Activated CD8-positive, alpha-beta memory T cell treated with anti-CD3 and anti-CD28 coated beads, Interleukin-2, amount 10 ng/mL, durations not matched to agents 7 days and 5 days (primary cell): ENCODE data around the gene TAF5L. TPM values are rescaled to one million over a fixed set of nuclear protein-coding genes. Genes with fewer than 3 reads are reported as not detected.
"Not testable (repeated sequence)": the region's sequence is repeated elsewhere in the genome, so short reads cannot be mapped to it uniquely, and the experiment has no call there.

Experiments
- ATAC-seq: fragments of 150-1000 bp; cut with Tn5 transposase; one replicate; pipeline ENCODE4 v1.10.0; 2021; ENCODE audit warnings: moderate library complexity
- CTCF ChIA-PET: fragments of 350-600 bp; sonication (Branson Sonifier 250); formaldehyde crosslinking; loops from one replicate; lab custom pipeline; 2021; ENCODE audit warnings: antibody characterized with exemption; lab: Charles Lee
- DNase-seq: peaks from one replicate; pipeline ENCODE4 v3.0.0-alpha.2; 2020
- H3K27ac Mint-ChIP-seq: one replicate; pipeline ENCODE4 v1.8.0; 2021; ENCODE audit warnings: mild to moderate bottlenecking, mixed read lengths
- H3K27me3 Mint-ChIP-seq: one replicate; pipeline ENCODE4 v1.8.0; 2021; ENCODE audit warnings: mixed read lengths
- H3K36me3 Mint-ChIP-seq: one replicate; pipeline ENCODE4 v1.8.0; 2021; ENCODE audit warnings: mild to moderate bottlenecking, mixed read lengths
- H3K4me1 Mint-ChIP-seq: one replicate; pipeline ENCODE4 v1.8.0; 2021; ENCODE audit warnings: mixed read lengths
- H3K4me3 Mint-ChIP-seq: one replicate; pipeline ENCODE4 v1.8.0; 2021; ENCODE audit warnings: mild to moderate bottlenecking, moderate library complexity, mixed read lengths
- H3K9me3 Mint-ChIP-seq: one replicate; pipeline ENCODE4 v1.8.0; 2022; ENCODE audit warnings: low read depth, mixed read lengths
- total RNA-seq, 2 experiments: library from RNA; stranded (reverse); gene quantifications; one replicate each; pipeline ENCODE4 v1.2.3, GENCODE V29; 2021

The TAF5L gene
- total RNA-seq, 2 experiments from 2014 or later: 24.9 to 29.7 TPM

- H3K9me3 Mint-ChIP-seq: no peaks in the 10 kb centered on the region
- ATAC-seq (no peak), DNase-seq (no peak)
- CTCF ChIA-PET: no interaction called here
- peaks cover 39% of the 10 kb centered on the region for H3K36me3 Mint-ChIP-seq
- H3K4me1 Mint-ChIP-seq: peaks cover 8% of the 10 kb centered on the region
- H3K27ac Mint-ChIP-seq: no peak overlapping the region
- no peak overlapping the region for H3K4me3 Mint-ChIP-seq
- H3K27me3 Mint-ChIP-seq: no peaks in the 10 kb centered on the region
These were observed 10.1 kb upstream of the TAF5L start for GRCh38 chr1:229636042-229636441.

GRCh38 chr1:229631966-229632365 is 6.0 kb upstream of the TAF5L start:
- no peak for ATAC-seq
- Mint-ChIP-seq H3K36me3 (peaks cover 44% of the 10 kb centered on the region), H3K27me3 (no peaks in the 10 kb centered on the region), H3K4me3 (no peak overlapping the region), H3K4me1 (peaks cover 28% of the 10 kb centered on the region), H3K27ac (no peak overlapping the region), H3K9me3 (no peaks in the 10 kb centered on the region)
- CTCF ChIA-PET: interaction anchor here (1.0 kb wide), 1 partner anchor 370 kb away, joined by 3 read pairs; no protein-coding TSS in a partner anchor
- no peak for DNase-seq

GRCh38 chr1:229631148-229631547 is 5.2 kb upstream of the TAF5L start:
- DNase-seq: no peak
- no peak overlapping the region for H3K4me3 Mint-ChIP-seq
- no peaks in the 10 kb centered on the region for H3K9me3 Mint-ChIP-seq
- no peak overlapping the region for H3K27ac Mint-ChIP-seq
- no peak for ATAC-seq
- peaks cover 32% of the 10 kb centered on the region for H3K4me1 Mint-ChIP-seq
- CTCF ChIA-PET: no interaction called here
- H3K27me3 Mint-ChIP-seq: no peaks in the 10 kb centered on the region
- peaks cover 38% of the 10 kb centered on the region for H3K36me3 Mint-ChIP-seq

- no peak for DNase-seq
- H3K27me3 Mint-ChIP-seq: no peaks in the 10 kb centered on the region
- no peak for ATAC-seq
- no peaks in the 10 kb centered on the region for H3K9me3 Mint-ChIP-seq
- H3K4me3 Mint-ChIP-seq: no peak overlapping the region
- H3K27ac Mint-ChIP-seq: no peak overlapping the region
- CTCF ChIA-PET: interaction anchor here (1.5 kb wide), 1 partner anchor 965 kb away, joined by 4 read pairs; no protein-coding TSS in a partner anchor
- H3K36me3 Mint-ChIP-seq: peaks cover 25% of the 10 kb centered on the region
- peaks cover 39% of the 10 kb centered on the region for H3K4me1 Mint-ChIP-seq
These were observed 3.3 kb upstream of the TAF5L start for GRCh38 chr1:229629261-229629660.

GRCh38 chr1:229627003-229627402 is 1.1 kb upstream of the TAF5L start:
- H3K27me3 Mint-ChIP-seq: no peaks in the 10 kb centered on the region
- CTCF ChIA-PET: interaction anchor here (4.0 kb wide), 1 partner anchor 69 kb away, joined by 19 read pairs; the partner anchor contains the start of gene ABCB10
- peak overlapping the region; percentile 96 for H3K4me3 Mint-ChIP-seq
- H3K9me3 Mint-ChIP-seq: no peaks in the 10 kb centered on the region
- peak overlapping the region; percentile 95 for H3K27ac Mint-ChIP-seq
- peaks cover 23% of the 10 kb centered on the region for H3K36me3 Mint-ChIP-seq
- peaks cover 49% of the 10 kb centered on the region for H3K4me1 Mint-ChIP-seq
- DNase-seq (no peak), ATAC-seq (no peak)

GRCh38 chr1:229625071-229625914 is 629 bp downstream of the TAF5L start:
- Mint-ChIP-seq H3K4me3 (peak overlapping the region; percentile 88), H3K36me3 (peaks cover 20% of the 10 kb centered on the region), H3K9me3 (no peaks in the 10 kb centered on the region), H3K4me1 (peaks cover 46% of the 10 kb centered on the region), H3K27me3 (no peaks in the 10 kb centered on the region), H3K27ac (peak overlapping the region; percentile 89)
- peak; percentile 58 for DNase-seq
- CTCF ChIA-PET: interaction anchor here (0.6 to 4.0 kb wide), 3 partner anchors 10 to 67 kb away, joined by 3 to 19 read pairs (median 3); partner anchors contain the start of gene ABCB10
- ATAC-seq: peak; percentile 42

GRCh38 chr1:229624521-229625070 is 1.3 kb downstream of the TAF5L start:
- H3K4me1 Mint-ChIP-seq: peaks cover 49% of the 10 kb centered on the region
- H3K27me3 Mint-ChIP-seq: no peaks in the 10 kb centered on the region
- DNase-seq (no peak), ATAC-seq (no peak)
- CTCF ChIA-PET: interaction anchor here (1.0 to 4.0 kb wide), 2 partner anchors 10 to 66 kb away, joined by 3 to 19 read pairs; partner anchors contain the start of gene ABCB10
- no peaks in the 10 kb centered on the region for H3K9me3 Mint-ChIP-seq
- peak overlapping the region; percentile 88 for H3K4me3 Mint-ChIP-seq
- peaks cover 14% of the 10 kb centered on the region for H3K36me3 Mint-ChIP-seq
- H3K27ac Mint-ChIP-seq: peak overlapping the region; percentile 89

GRCh38 chr1:229623838-229624237 is 2.1 kb downstream of the TAF5L start:
- no peak overlapping the region for H3K27ac Mint-ChIP-seq
- H3K9me3 Mint-ChIP-seq: no peaks in the 10 kb centered on the region
- CTCF ChIA-PET: interaction anchor here (0.6 to 4.0 kb wide), 2 partner anchors 14 to 65 kb away, joined by 3 to 19 read pairs; partner anchors contain the start of gene ABCB10
- peaks cover 53% of the 10 kb centered on the region for H3K4me1 Mint-ChIP-seq
- DNase-seq (no peak), ATAC-seq (no peak)
- peaks cover 11% of the 10 kb centered on the region for H3K36me3 Mint-ChIP-seq
- H3K4me3 Mint-ChIP-seq: peak overlapping the region; percentile 21
- H3K27me3 Mint-ChIP-seq: no peaks in the 10 kb centered on the region

GRCh38 chr1:229623225-229623624 is 2.7 kb downstream of the TAF5L start:
- H3K36me3 Mint-ChIP-seq: peaks cover 6% of the 10 kb centered on the region
- H3K4me1 Mint-ChIP-seq: peaks cover 50% of the 10 kb centered on the region
- H3K4me3 Mint-ChIP-seq: no peak overlapping the region
- ATAC-seq (no peak), DNase-seq (no peak)
- no peaks in the 10 kb centered on the region for H3K27me3 Mint-ChIP-seq
- CTCF ChIA-PET: interaction anchor here (0.6 to 4.0 kb wide), 2 partner anchors 15 to 65 kb away, joined by 3 to 19 read pairs; partner anchors contain the start of gene ABCB10
- H3K9me3 Mint-ChIP-seq: no peaks in the 10 kb centered on the region
- H3K27ac Mint-ChIP-seq: no peak overlapping the region

- H3K4me3 Mint-ChIP-seq, ATAC-seq, DNase-seq, H3K9me3 Mint-ChIP-seq, H3K27ac Mint-ChIP-seq, CTCF ChIA-PET, H3K27me3 Mint-ChIP-seq, H3K36me3 Mint-ChIP-seq: not testable (repeated sequence)
- H3K4me1 Mint-ChIP-seq: peaks cover 49% of the 10 kb centered on the region
These were observed 3.2 kb downstream of the TAF5L start for GRCh38 chr1:229622641-229623120.

- Mint-ChIP-seq H3K9me3 (no peaks in the 10 kb centered on the region), H3K36me3 (peaks cover 6% of the 10 kb centered on the region), H3K4me3 (no peak overlapping the region), H3K27me3 (no peaks in the 10 kb centered on the region), H3K27ac (no peak overlapping the region), H3K4me1 (peaks cover 39% of the 10 kb centered on the region)
- CTCF ChIA-PET: no interaction called here
- no peak for ATAC-seq
- DNase-seq: no peak
These were observed 4.3 kb downstream of the TAF5L start for GRCh38 chr1:229621663-229622062.

- Mint-ChIP-seq H3K9me3 (no peaks in the 10 kb centered on the region), H3K4me3 (no peak overlapping the region), H3K4me1 (peaks cover 39% of the 10 kb centered on the region), H3K27ac (no peak overlapping the region), H3K27me3 (no peaks in the 10 kb centered on the region), H3K36me3 (peaks cover 5% of the 10 kb centered on the region)
- CTCF ChIA-PET: no interaction called here
- DNase-seq: no peak
- no peak for ATAC-seq
These were observed 5.0 kb downstream of the TAF5L start for GRCh38 chr1:229620876-229621275.

GRCh38 chr1:229619614-229620013 is 6.3 kb downstream of the TAF5L start:
- peaks cover 34% of the 10 kb centered on the region for H3K4me1 Mint-ChIP-seq
- H3K27ac Mint-ChIP-seq: no peak overlapping the region
- ATAC-seq (no peak), DNase-seq (no peak)
- H3K9me3 Mint-ChIP-seq: no peaks in the 10 kb centered on the region
- H3K27me3 Mint-ChIP-seq: no peaks in the 10 kb centered on the region
- H3K36me3 Mint-ChIP-seq: peaks cover 5% of the 10 kb centered on the region
- CTCF ChIA-PET: no interaction called here
- H3K4me3 Mint-ChIP-seq: no peak overlapping the region
